ENCODE data around the gene SEC14L1.

DNA sequence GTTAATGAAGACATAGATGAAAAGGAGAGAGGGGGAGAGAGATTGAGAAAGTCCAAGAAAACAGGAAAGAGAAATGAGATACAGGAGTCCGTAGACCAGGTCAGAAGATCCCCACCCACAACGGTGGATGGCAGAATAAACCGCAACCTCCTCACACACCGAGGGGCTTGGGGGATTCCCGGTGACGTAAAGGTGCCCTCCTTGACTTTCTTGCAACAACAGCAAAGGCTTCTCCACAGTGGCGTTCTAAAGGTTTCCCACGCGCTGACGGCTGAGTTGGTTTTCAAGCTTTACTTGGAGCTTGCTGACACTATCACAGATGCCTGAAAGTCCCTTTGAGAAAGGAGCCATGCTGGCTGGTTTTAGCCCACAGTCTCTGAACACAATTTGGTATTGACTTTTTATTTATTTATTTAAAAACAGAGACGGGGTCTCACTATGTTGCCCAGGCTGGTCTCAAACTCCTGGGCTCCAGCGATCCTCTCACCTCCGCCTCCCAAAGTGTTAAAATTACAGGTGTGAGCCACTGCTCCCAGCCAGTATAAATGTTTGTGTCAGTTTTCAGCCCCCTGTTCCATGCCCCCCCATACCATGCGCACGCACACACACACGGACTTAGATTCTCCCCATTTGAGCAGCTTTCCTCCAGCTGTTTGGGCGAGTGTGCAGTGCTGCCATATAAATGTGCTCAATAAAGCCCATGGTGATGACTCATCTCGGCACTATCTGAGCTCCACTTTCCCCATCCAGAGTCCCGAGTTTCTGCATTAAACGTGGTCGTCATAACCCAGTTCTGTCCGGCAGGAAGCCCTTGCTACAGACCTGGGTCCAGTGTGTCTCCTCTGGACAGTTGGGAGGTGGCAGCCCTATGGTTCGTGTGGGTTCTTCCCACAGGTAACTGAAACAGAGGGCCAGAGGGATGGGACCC, 33.0 kb upstream of the SEC14L1 start:
- TF ChIP-seq, protein P1, sequence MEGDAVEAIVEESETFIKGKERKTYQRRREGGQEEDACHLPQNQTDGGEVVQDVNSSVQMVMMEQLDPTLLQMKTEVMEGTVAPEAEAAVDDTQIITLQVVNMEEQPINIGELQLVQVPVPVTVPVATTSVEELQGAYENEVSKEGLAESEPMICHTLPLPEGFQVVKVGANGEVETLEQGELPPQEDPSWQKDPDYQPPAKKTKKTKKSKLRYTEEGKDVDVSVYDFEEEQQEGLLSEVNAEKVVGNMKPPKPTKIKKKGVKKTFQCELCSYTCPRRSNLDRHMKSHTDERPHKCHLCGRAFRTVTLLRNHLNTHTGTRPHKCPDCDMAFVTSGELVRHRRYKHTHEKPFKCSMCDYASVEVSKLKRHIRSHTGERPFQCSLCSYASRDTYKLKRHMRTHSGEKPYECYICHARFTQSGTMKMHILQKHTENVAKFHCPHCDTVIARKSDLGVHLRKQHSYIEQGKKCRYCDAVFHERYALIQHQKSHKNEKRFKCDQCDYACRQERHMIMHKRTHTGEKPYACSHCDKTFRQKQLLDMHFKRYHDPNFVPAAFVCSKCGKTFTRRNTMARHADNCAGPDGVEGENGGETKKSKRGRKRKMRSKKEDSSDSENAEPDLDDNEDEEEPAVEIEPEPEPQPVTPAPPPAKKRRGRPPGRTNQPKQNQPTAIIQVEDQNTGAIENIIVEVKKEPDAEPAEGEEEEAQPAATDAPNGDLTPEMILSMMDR (IDR thresholded peaks at IDR 0.05) = no peak
- no peak for TF ChIP-seq POLR2A (IDR thresholded peaks at IDR 0.05)
